ENCODE results near the gene ZDHHC11. TPM values are rescaled to one million over a fixed set of nuclear protein-coding genes. Genes with fewer than 3 reads are reported as not detected.
"Not testable (repeated sequence)": the region's sequence is repeated elsewhere in the genome, so short reads cannot be mapped to it uniquely, and the experiment has no call there.

Gene ZDHHC11
- total and polyA plus RNA-seq, 2 of the 4 experiments (the other 2 are of a cell fraction) = 0.36 to 1.6 TPM

- POLR2A ChIA-PET (ENCODE audit: unreplicated experiment); H3K4me2 ChIP-seq (ENCODE audit: low read depth, low read length); H3K56ac ChIP-seq (ENCODE audit: extremely low read depth, insufficient read depth, low read length); H3K4me1 ChIP-seq (ENCODE audit: control insufficient read depth, insufficient read depth, low read length); dilution Hi-C loops (cut with HindIII; ENCODE audit: low sequenced_read_pairs, unreplicated experiment); H2BK15ac ChIP-seq (ENCODE audit: low read depth, low read length); in situ Hi-C loops (cut with MboI; ENCODE audit: low sequenced_read_pairs); H4K20me1 ChIP-seq (ENCODE audit: insufficient read depth, low read length); H3K23ac ChIP-seq (ENCODE audit: low read depth, low read length); H3K9me1 ChIP-seq (ENCODE audit: insufficient read depth, low read length); H3K14ac ChIP-seq (replicated peaks; ENCODE audit: low read depth, low read length); H2BK5ac ChIP-seq (ENCODE audit: low read depth, low read length, poor library complexity, severe bottlenecking); H4K8ac ChIP-seq (ENCODE audit: low read depth in 2 of 2, low read length in 2 of 2); ATAC-seq (ENCODE audit: low read depth); H3K4ac ChIP-seq (ENCODE audit: low read depth, low read length); H2BK20ac ChIP-seq (ENCODE audit: low read depth, low read length); DNase-seq; H3K9ac ChIP-seq (ENCODE audit: low read depth, low read length); H3K36me3 ChIP-seq (ENCODE audit: control insufficient read depth, insufficient read depth, low read length); H3K4me3 ChIP-seq (ENCODE audit: insufficient read depth, low read depth, low read length); H3K27ac ChIP-seq (ENCODE audit: insufficient read depth, low read length); BruUV-seq (replicated peaks); CTCF ChIA-PET; H3K79me1 ChIP-seq (ENCODE audit: low read depth in 1 of 2, low read length in 2 of 2); H3K9me3 ChIP-seq (ENCODE audit: control insufficient read depth, insufficient read depth, low read length); H4K5ac ChIP-seq (ENCODE audit: low read depth, low read length); H2AK9ac ChIP-seq (replicated peaks; ENCODE audit: low read depth, low read length, poor library complexity); H2AFZ ChIP-seq (replicated peaks; ENCODE audit: low read length, poor library complexity); H2AK5ac ChIP-seq (ENCODE audit: low read depth, low read length); H2BK120ac ChIP-seq (ENCODE audit: low read depth, low read length); H3K18ac ChIP-seq (ENCODE audit: low read depth, low read length); H4K91ac ChIP-seq (ENCODE audit: insufficient read depth, low read depth, low read length): not testable (repeated sequence)
- peaks cover 18% of the 10 kb centered on the region for H3K27me3 ChIP-seq (ENCODE audit: control insufficient read depth, insufficient read depth, low read length)
- 100% methylated on average over 1 of the region's 6 CpGs; no CpG with 5 or more reads in 1 of the 2 experiments for WGBS, 2 experiments (ENCODE audit: extremely low coverage in 2 of 2, insufficient read length in 1 of 2)
- intact Hi-C loops (cut with micrococcal nuclease) = loop anchor here (5.0 kb wide), 1 partner anchor 91 kb away; no protein-coding TSS in a partner anchor
These were observed 62.9 kb downstream of the ZDHHC11 start for GRCh38 chr5:787857-788233.

DNA sequence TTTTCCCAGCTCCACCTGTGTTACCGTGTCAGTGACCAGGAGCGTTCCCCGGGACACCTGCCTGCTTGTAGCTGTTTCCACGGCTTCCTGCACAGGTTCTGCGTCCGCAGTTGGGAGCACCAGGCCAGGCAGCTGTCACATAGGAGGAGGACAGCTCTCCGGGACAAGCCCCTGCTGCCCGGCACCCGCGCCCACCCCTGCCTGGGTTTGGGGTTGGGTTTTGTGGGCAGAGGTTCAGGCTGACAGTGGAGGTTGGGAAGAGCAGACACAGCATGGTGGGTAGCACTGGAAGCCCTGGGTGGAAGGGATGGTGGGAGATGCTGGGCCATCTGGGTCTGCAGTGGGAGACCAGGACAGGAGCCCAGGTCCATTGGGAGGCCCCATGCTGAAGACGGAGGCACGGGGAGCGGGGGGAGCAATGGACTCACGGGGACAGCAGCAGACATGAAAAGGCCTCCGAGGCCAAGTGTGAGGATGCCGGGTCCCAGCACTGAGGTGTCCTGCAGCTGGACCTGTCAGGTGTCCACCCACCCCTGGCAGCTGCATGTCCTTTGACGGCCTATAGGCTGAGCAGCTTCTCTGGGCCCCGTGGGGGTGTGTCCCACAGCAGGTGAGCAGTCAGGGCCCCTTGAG lies 63.4 kb downstream of the ZDHHC11 start:
- POLR2A ChIA-PET (ENCODE audit: unreplicated experiment); BruUV-seq (replicated peaks): not testable (repeated sequence)

More for the DNA sequence above, 63.4 kb downstream of the ZDHHC11 start:
- H3K9me1 ChIP-seq (ENCODE audit: insufficient read depth, low read length); H3K9me3 ChIP-seq (ENCODE audit: control insufficient read depth, insufficient read depth, low read length); H2BK15ac ChIP-seq (ENCODE audit: low read depth, low read length); H3K27ac ChIP-seq (ENCODE audit: insufficient read depth, low read length); DNase-seq; H4K20me1 ChIP-seq (ENCODE audit: insufficient read depth, low read length); in situ Hi-C loops (cut with MboI; ENCODE audit: low sequenced_read_pairs); H2AFZ ChIP-seq (replicated peaks; ENCODE audit: low read length, poor library complexity); H4K91ac ChIP-seq (ENCODE audit: insufficient read depth, low read depth, low read length); H2AK9ac ChIP-seq (replicated peaks; ENCODE audit: low read depth, low read length, poor library complexity); H3K4me3 ChIP-seq (ENCODE audit: insufficient read depth, low read depth, low read length); dilution Hi-C loops (cut with HindIII; ENCODE audit: low sequenced_read_pairs, unreplicated experiment); H3K56ac ChIP-seq (ENCODE audit: extremely low read depth, insufficient read depth, low read length); H2BK5ac ChIP-seq (ENCODE audit: low read depth, low read length, poor library complexity, severe bottlenecking); H3K4me1 ChIP-seq (ENCODE audit: control insufficient read depth, insufficient read depth, low read length); H2BK20ac ChIP-seq (ENCODE audit: low read depth, low read length); H4K5ac ChIP-seq (ENCODE audit: low read depth, low read length); H2BK120ac ChIP-seq (ENCODE audit: low read depth, low read length); H3K18ac ChIP-seq (ENCODE audit: low read depth, low read length); H3K14ac ChIP-seq (replicated peaks; ENCODE audit: low read depth, low read length); ATAC-seq (ENCODE audit: low read depth); H3K23ac ChIP-seq (ENCODE audit: low read depth, low read length); CTCF ChIA-PET; H3K9ac ChIP-seq (ENCODE audit: low read depth, low read length); H3K79me1 ChIP-seq (ENCODE audit: low read depth in 1 of 2, low read length in 2 of 2); H3K4ac ChIP-seq (ENCODE audit: low read depth, low read length); H2AK5ac ChIP-seq (ENCODE audit: low read depth, low read length); H3K4me2 ChIP-seq (ENCODE audit: low read depth, low read length); H4K8ac ChIP-seq (ENCODE audit: low read depth in 2 of 2, low read length in 2 of 2); H3K36me3 ChIP-seq (ENCODE audit: control insufficient read depth, insufficient read depth, low read length): not testable (repeated sequence)
- H3K27me3 ChIP-seq (ENCODE audit: control insufficient read depth, insufficient read depth, low read length) = peaks cover 18% of the 10 kb centered on the region
- intact Hi-C loops (cut with micrococcal nuclease) = loop anchor here (5.0 kb wide), 1 partner anchor 90 kb away; no protein-coding TSS in a partner anchor
- 59% methylated on average over 7 of the region's 18 CpGs; no CpG with 5 or more reads in 1 of the 2 experiments for WGBS, 2 experiments (ENCODE audit: extremely low coverage in 2 of 2, insufficient read length in 1 of 2)
